Measurements from ENCODE around the gene PTK7. TPM values are rescaled to one million over a fixed set of nuclear protein-coding genes. Genes with fewer than 3 reads are reported as not detected.

The PTK7 gene
- total RNA-seq, 2 experiments from 2014 or later: 13.0 to 18.5 TPM

DNA sequence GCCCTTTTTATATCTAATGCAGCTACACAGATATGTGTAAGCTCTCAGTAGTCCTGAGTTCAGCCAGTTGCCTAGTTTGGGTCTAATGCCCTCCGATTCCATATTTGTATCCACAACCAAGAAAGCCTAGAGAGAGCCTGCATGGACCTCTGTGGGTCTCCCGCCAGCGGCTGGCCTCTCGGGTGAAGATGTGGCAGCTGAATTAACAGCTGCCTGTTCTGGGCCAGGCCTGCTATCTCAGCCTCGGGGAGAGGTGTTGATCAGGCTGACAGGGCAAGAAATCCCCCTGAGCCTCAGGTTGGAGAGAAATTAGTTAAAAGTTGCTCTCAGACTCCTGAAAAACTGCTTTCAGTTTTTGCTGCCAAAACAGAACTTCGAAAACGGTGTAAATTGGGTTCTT is 19.8 kb downstream of the PTK7 start:
- Histone ChIP-seq H3K36me3 (ENCODE audit: insufficient read depth, low read length) (no peaks in the 10 kb centered on the region), H3K4me1 (ENCODE audit: insufficient read depth, low read length, poor library complexity, severe bottlenecking) (peaks cover 26% of the 10 kb centered on the region), H4K20me1 (ENCODE audit: insufficient read depth, low read length) (no peaks in the 10 kb centered on the region), H2AFZ (ENCODE audit: low read length) (peak overlapping the region; percentile 69; the same call in 1 of the 2 replicates), H3K9me3 (ENCODE audit: low read length) (no peaks in the 10 kb centered on the region), H3K27ac (ENCODE audit: low read depth, low read length, poor library complexity, severe bottlenecking) (peak overlapping the region; percentile 41), H3K9me2 (ENCODE audit: insufficient read depth, low read length) (no peaks in the 10 kb centered on the region), H3K4me2 (ENCODE audit: low read length) (peak overlapping the region; percentile 61), H3K79me2 (ENCODE audit: insufficient read depth, low read depth, low read length) (no peaks in the 10 kb centered on the region; the same call in 1 of the 2 replicates), H3K4me3 (ENCODE audit: low read depth, low read length, poor library complexity, severe bottlenecking) (peak overlapping the region; percentile 44)
- no peak for DNase-seq (ENCODE audit: low spot score)
- TF ChIP-seq EZH2phosphoT487 (IDR thresholded peaks at IDR 0.05; ENCODE audit: borderline replicate concordance, low read depth, low read length): no peak
- TF ChIP-seq, protein P1, sequence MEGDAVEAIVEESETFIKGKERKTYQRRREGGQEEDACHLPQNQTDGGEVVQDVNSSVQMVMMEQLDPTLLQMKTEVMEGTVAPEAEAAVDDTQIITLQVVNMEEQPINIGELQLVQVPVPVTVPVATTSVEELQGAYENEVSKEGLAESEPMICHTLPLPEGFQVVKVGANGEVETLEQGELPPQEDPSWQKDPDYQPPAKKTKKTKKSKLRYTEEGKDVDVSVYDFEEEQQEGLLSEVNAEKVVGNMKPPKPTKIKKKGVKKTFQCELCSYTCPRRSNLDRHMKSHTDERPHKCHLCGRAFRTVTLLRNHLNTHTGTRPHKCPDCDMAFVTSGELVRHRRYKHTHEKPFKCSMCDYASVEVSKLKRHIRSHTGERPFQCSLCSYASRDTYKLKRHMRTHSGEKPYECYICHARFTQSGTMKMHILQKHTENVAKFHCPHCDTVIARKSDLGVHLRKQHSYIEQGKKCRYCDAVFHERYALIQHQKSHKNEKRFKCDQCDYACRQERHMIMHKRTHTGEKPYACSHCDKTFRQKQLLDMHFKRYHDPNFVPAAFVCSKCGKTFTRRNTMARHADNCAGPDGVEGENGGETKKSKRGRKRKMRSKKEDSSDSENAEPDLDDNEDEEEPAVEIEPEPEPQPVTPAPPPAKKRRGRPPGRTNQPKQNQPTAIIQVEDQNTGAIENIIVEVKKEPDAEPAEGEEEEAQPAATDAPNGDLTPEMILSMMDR (conservative IDR thresholded peaks at IDR 0.05; ENCODE audit: low read length): no peak
- ChIA-PET POLR2A (interaction anchor here (0.6 to 1.6 kb wide), 6 partner anchors 9 to 112 kb away, joined by 3 to 8 read pairs (median 3); partner anchors contain the start of gene PPP2R5D), CTCF (ENCODE audit: unreplicated experiment) (interaction anchor here (0.6 kb wide), 1 partner anchor 451 kb away, joined by 23 read pairs; no protein-coding TSS in a partner anchor)
- intact Hi-C loops (cut with micrococcal nuclease; ENCODE audit: unreplicated experiment): no loop called here
- no TSS peak for BruUV-seq (replicated peaks)

DNA sequence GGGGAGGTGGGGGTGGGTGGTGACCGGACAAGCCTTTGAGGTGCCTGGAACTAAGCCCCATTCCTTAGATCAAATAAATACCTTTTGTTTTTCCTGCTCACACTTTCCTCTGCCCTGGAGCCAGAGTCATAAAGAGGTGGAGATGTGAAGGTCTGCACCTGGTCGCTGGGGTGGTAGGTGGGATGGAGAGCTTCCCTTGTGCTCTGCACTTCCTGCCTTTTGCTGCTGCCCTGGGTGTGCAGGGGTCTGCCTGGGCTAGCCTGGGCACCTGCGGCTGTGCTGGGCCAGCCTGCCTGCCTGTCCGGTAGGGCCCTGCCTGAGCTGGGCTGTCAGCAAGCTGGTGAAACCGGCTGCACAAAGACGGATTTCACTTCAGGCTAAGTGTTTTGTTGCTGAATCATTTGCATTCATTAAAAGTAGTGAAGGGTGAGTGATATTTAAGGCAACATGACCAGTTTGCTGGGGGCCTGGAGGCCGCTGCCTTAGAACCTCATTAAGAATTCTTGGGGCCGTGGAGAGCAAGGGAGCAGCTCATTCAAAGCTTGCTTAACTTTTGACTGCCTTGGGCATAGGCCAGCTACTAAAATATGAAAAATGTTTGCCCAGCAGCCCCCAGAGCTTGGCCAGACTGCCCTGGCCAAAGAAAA is 20.5 kb downstream of the PTK7 start:
- BruUV-seq (replicated peaks): no TSS peak
- Histone ChIP-seq H3K27ac (ENCODE audit: low read depth, low read length, poor library complexity, severe bottlenecking) (peak overlapping the region; percentile 41), H3K36me3 (ENCODE audit: insufficient read depth, low read length) (no peaks in the 10 kb centered on the region), H3K9me3 (ENCODE audit: low read length) (no peaks in the 10 kb centered on the region), H3K4me1 (ENCODE audit: insufficient read depth, low read length, poor library complexity, severe bottlenecking) (peaks cover 26% of the 10 kb centered on the region), H3K4me3 (ENCODE audit: low read depth, low read length, poor library complexity, severe bottlenecking) (peak overlapping the region; percentile 44), H4K20me1 (ENCODE audit: insufficient read depth, low read length) (no peaks in the 10 kb centered on the region), H2AFZ (ENCODE audit: low read length) (peak overlapping the region; percentile 69), H3K9me2 (ENCODE audit: insufficient read depth, low read length) (no peaks in the 10 kb centered on the region), H3K79me2 (ENCODE audit: insufficient read depth, low read depth, low read length) (no peaks in the 10 kb centered on the region; the same call in 1 of the 2 replicates), H3K4me2 (ENCODE audit: low read length) (peak overlapping the region; percentile 61)
- peak; percentile 58 for DNase-seq (ENCODE audit: low spot score)
- POLR2A ChIA-PET: interaction anchor here (0.6 to 1.6 kb wide), 9 partner anchors 9 to 112 kb away, joined by 3 to 8 read pairs (median 3); partner anchors contain the start of genes PPP2R5D and RRP36
- intact Hi-C loops (cut with micrococcal nuclease; ENCODE audit: unreplicated experiment): no loop called here
- no peak for TF ChIP-seq EZH2phosphoT487 (IDR thresholded peaks at IDR 0.05; ENCODE audit: borderline replicate concordance, low read depth, low read length)
- TF ChIP-seq, protein P1 (conservative IDR thresholded peaks at IDR 0.05; ENCODE audit: low read length): no peak
- CTCF ChIA-PET (ENCODE audit: unreplicated experiment): interaction anchor here (0.6 kb wide), 1 partner anchor 452 kb away, joined by 23 read pairs; no protein-coding TSS in a partner anchor

DNA sequence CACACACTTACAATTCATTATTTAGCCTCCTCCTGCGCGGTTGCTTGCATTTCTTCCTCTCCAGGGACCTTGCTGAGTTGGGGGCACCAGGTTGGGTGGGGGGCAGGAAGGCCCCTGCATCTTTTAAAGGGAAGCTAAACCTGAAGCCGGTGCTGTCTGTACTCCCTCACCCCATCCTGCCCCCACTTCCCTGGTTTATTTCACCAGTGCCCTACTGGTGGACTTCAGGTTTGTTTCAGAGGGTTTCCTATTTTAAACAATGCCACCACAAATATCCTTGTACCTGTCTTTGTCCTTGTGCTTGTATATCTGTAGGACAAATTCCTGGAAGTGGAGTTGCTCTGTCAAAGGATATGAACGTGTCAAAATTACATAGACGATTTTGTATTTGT is 21.0 kb downstream of the PTK7 start:
- Histone ChIP-seq H3K27ac (ENCODE audit: low read depth, low read length, poor library complexity, severe bottlenecking) (peak overlapping the region; percentile 41), H3K4me3 (ENCODE audit: low read depth, low read length, poor library complexity, severe bottlenecking) (peak overlapping the region; percentile 44), H3K9me3 (ENCODE audit: low read length) (no peaks in the 10 kb centered on the region), H4K20me1 (ENCODE audit: insufficient read depth, low read length) (no peaks in the 10 kb centered on the region), H2AFZ (ENCODE audit: low read length) (peak overlapping the region; percentile 69), H3K36me3 (ENCODE audit: insufficient read depth, low read length) (no peaks in the 10 kb centered on the region), H3K79me2 (ENCODE audit: insufficient read depth, low read depth, low read length) (no peaks in the 10 kb centered on the region; the same call in 1 of the 2 replicates), H3K9me2 (ENCODE audit: insufficient read depth, low read length) (no peaks in the 10 kb centered on the region), H3K4me2 (ENCODE audit: low read length) (peak overlapping the region; percentile 61), H3K4me1 (ENCODE audit: insufficient read depth, low read length, poor library complexity, severe bottlenecking) (peaks cover 26% of the 10 kb centered on the region)
- intact Hi-C loops (cut with micrococcal nuclease; ENCODE audit: unreplicated experiment): no loop called here
- BruUV-seq (replicated peaks): no TSS peak
- ChIA-PET POLR2A (interaction anchor here (0.6 to 1.6 kb wide), 8 partner anchors 8 to 224 kb away, joined by 3 to 8 read pairs (median 3); partner anchors contain the start of genes PPP2R5D and RRP36), CTCF (ENCODE audit: unreplicated experiment) (no interaction called here)
- TF ChIP-seq EZH2phosphoT487 (IDR thresholded peaks at IDR 0.05; ENCODE audit: borderline replicate concordance, low read depth, low read length): no peak
- TF ChIP-seq, protein P1 (conservative IDR thresholded peaks at IDR 0.05; ENCODE audit: low read length): no peak
- DNase-seq (ENCODE audit: low spot score): peak; percentile 17

All from OCI-LY7 (cell line).